Mesenchymal stem cell (in vitro differentiated cells and primary cell): ENCODE measurements around the gene POLD2.

Source experiments
- DNase-seq: peaks from one replicate; pipeline ENCODE4 v3.0.0-alpha.2; 2013
- H2AFZ ChIP-seq: one replicate; pipeline ENCODE4 v1.6.1; 2013; ENCODE audit warnings: low read depth, mild to moderate bottlenecking, control low read depth, inconsistent platforms, low read length, moderate library complexity
- H2AK5ac ChIP-seq: 2 replicates; pipeline ENCODE4 v1.6.1; 2013; ENCODE audit warnings: low read length, moderate library complexity, mild to moderate bottlenecking, inconsistent platforms; ENCODE audit not compliant: severe bottlenecking
- H2BK120ac ChIP-seq: one replicate; pipeline ENCODE4 v1.6.1; 2013; ENCODE audit warnings: low read depth, mild to moderate bottlenecking, inconsistent platforms, low read length, moderate library complexity
- H2BK12ac ChIP-seq, 2 experiments: one replicate each; pipeline ENCODE4 v1.6.1; 2013; ENCODE audit warnings: inconsistent platforms in 2 of 2, low read length in 2 of 2, mild to moderate bottlenecking in 2 of 2, moderate library complexity in 2 of 2, control low read depth in 1 of 2
- H2BK15ac ChIP-seq: one replicate; pipeline ENCODE4 v1.6.1; 2013; ENCODE audit warnings: mild to moderate bottlenecking, low read depth, inconsistent platforms; ENCODE audit not compliant: poor library complexity, severe bottlenecking
- H2BK5ac ChIP-seq: 2 replicates; pipeline ENCODE4 v1.6.1; 2013; ENCODE audit warnings: low read depth, mild to moderate bottlenecking, low read length, control low read depth, inconsistent platforms; ENCODE audit not compliant: poor library complexity, severe bottlenecking
- H3K14ac ChIP-seq, 2 experiments: one replicate each; pipeline ENCODE4 v1.6.1; 2013; ENCODE audit warnings: inconsistent platforms in 2 of 2, low read length in 2 of 2, control low read depth in 1 of 2, mild to moderate bottlenecking in 1 of 2, moderate library complexity in 1 of 2
- H3K18ac ChIP-seq, 2 experiments: one replicate each; pipeline ENCODE4 v1.6.1; 2013; ENCODE audit warnings: inconsistent platforms in 2 of 2, low read length in 2 of 2, control low read depth in 1 of 2, low read depth in 1 of 2, mild to moderate bottlenecking in 1 of 2
- H3K23ac ChIP-seq, 2 experiments: one replicate each; pipeline ENCODE4 v1.6.1; 2013; ENCODE audit warnings: inconsistent platforms in 2 of 2, low read length in 2 of 2, mild to moderate bottlenecking in 2 of 2, moderate library complexity in 2 of 2, control low read depth in 1 of 2
- H3K27ac ChIP-seq: 2 replicates; pipeline ENCODE4 v1.5.1; 2013; ENCODE audit warnings: mild to moderate bottlenecking, moderate library complexity, low read length, control low read depth, inconsistent platforms; ENCODE audit not compliant: poor library complexity, severe bottlenecking
- H3K27me3 ChIP-seq, 2 experiments: 2 replicates each; pipeline versions ENCODE4 v1.6.1 to v1.7.0; 2013; ENCODE audit warnings: low read length in 2 of 2, mild to moderate bottlenecking in 2 of 2, moderate library complexity in 2 of 2, control low read depth in 1 of 2, inconsistent platforms in 1 of 2; ENCODE audit not compliant: control insufficient read depth in 1 of 2, insufficient read depth in 1 of 2
- H3K36me3 ChIP-seq, 2 experiments: 2 replicates each; pipeline versions ENCODE4 v1.6.1 to v1.7.0; 2013; ENCODE audit warnings: low read length in 2 of 2, control low read depth in 1 of 2, inconsistent platforms in 1 of 2, low read depth in 1 of 2, mild to moderate bottlenecking in 1 of 2; ENCODE audit not compliant: insufficient read depth in 2 of 2, control insufficient read depth in 1 of 2
- H3K4ac ChIP-seq, 2 experiments: one replicate each; pipeline ENCODE4 v1.6.1; 2013; ENCODE audit warnings: inconsistent platforms in 2 of 2, low read length in 2 of 2, mild to moderate bottlenecking in 2 of 2, moderate library complexity in 2 of 2, control low read depth in 1 of 2, low read depth in 1 of 2
- H3K4me1 ChIP-seq: 2 replicates; pipeline ENCODE4 v1.6.1; 2013; ENCODE audit warnings: low read depth, low read length, control low read depth; ENCODE audit not compliant: control insufficient read depth, insufficient read depth
- H3K4me2 ChIP-seq: 2 replicates; pipeline ENCODE4 v1.6.1; 2013; ENCODE audit warnings: low read length, mild to moderate bottlenecking, inconsistent platforms; ENCODE audit not compliant: poor library complexity, severe bottlenecking
- H3K4me3 ChIP-seq, 2 experiments: 2 replicates each; pipeline versions ENCODE4 v1.5.1 to v1.7.0; 2013; ENCODE audit warnings: low read length in 2 of 2, mild to moderate bottlenecking in 2 of 2, control low read depth in 1 of 2, low read depth in 1 of 2; ENCODE audit not compliant: insufficient read depth in 1 of 2
- H3K79me1 ChIP-seq: replicated peaks from 2 replicates; pipeline ENCODE4 v1.6.1; 2013; ENCODE audit warnings: mild to moderate bottlenecking, control low read depth, low read length, inconsistent platforms; ENCODE audit not compliant: poor library complexity, severe bottlenecking
- H3K9ac ChIP-seq: 2 replicates; pipeline ENCODE4 v1.7.0; 2013; ENCODE audit warnings: mild to moderate bottlenecking, low read length, moderate library complexity
- H3K9me3 ChIP-seq: 2 replicates; pipeline ENCODE4 v1.7.0; 2013; ENCODE audit warnings: mild to moderate bottlenecking, low read length; ENCODE audit not compliant: control insufficient read depth
- H4K8ac ChIP-seq: one replicate; pipeline ENCODE4 v1.6.1; 2013; ENCODE audit warnings: inconsistent platforms, mild to moderate bottlenecking, low read length, moderate library complexity
- H4K91ac ChIP-seq: one replicate; pipeline ENCODE4 v1.6.1; 2013; ENCODE audit warnings: mild to moderate bottlenecking, low read length, inconsistent platforms
- WGBS: methylation state at CpG from one replicate; pipeline ENCODE4 v1.1.7; 2013; ENCODE audit warnings: mixed read lengths; 5-methylcytosine and 5-hydroxymethylcytosine counted together

The POLD2 gene

GRCh38 chr7:44154703-44155102, 31.4 kb upstream of the POLD2 start:
- Histone ChIP-seq H3K23ac (no peak overlapping the region), H3K4me1 (peaks cover 13% of the 10 kb centered on the region)

GRCh38 chr7:44153948-44154335, 30.6 kb upstream of the POLD2 start:
- H2BK5ac ChIP-seq = no peak overlapping the region
- no peaks in the 10 kb centered on the region for H3K36me3 ChIP-seq
- no peak overlapping the region for H3K4ac ChIP-seq
- H4K8ac ChIP-seq = no peak overlapping the region
- no peak overlapping the region for H3K27ac ChIP-seq
- H2BK15ac ChIP-seq = no peak overlapping the region
- H3K9me3 ChIP-seq = no peaks in the 10 kb centered on the region
- H3K23ac ChIP-seq = no peak overlapping the region
- no peak overlapping the region for H2BK12ac ChIP-seq
- WGBS = 88% methylated on average over 5 of the region's 5 CpGs
- H2AK5ac ChIP-seq = no peak overlapping the region
- no peak overlapping the region for H3K18ac ChIP-seq
- DNase-seq = no peak
- no peaks in the 10 kb centered on the region for H3K79me1 ChIP-seq
- no peak overlapping the region for H3K14ac ChIP-seq
- H3K4me2 ChIP-seq = no peak overlapping the region
- no peak overlapping the region for H2AFZ ChIP-seq
- peaks cover 13% of the 10 kb centered on the region for H3K4me1 ChIP-seq
- peaks cover 0 to 24% of the 10 kb centered on the region in 2 experiments for H3K27me3 ChIP-seq
- no peak overlapping the region for H3K4me3 ChIP-seq
- H3K9ac ChIP-seq = no peak overlapping the region
- no peak overlapping the region for H4K91ac ChIP-seq
- no peak overlapping the region for H2BK120ac ChIP-seq

More at GRCh38 chr7:44154703-44155102, 31.4 kb upstream of the POLD2 start:
- Histone ChIP-seq H4K8ac (no peak overlapping the region), H2BK120ac (no peak overlapping the region), H2AFZ (no peak overlapping the region), H2AK5ac (no peak overlapping the region), H3K18ac (no peak overlapping the region), H3K9me3 (no peaks in the 10 kb centered on the region), H3K27ac (no peak overlapping the region), H3K36me3 (no peaks in the 10 kb centered on the region), H3K4ac (no peak overlapping the region), H3K4me2 (no peak overlapping the region), H4K91ac (no peak overlapping the region), H3K9ac (no peak overlapping the region), H2BK15ac (no peak overlapping the region), H3K79me1 (no peaks in the 10 kb centered on the region), H3K14ac (no peak overlapping the region), H2BK5ac (no peak overlapping the region), H3K27me3 (peaks cover 0 to 24% of the 10 kb centered on the region in 2 experiments), H2BK12ac (no peak overlapping the region), H3K4me3 (no peak overlapping the region)
- DNase-seq = no peak
- WGBS = 63% methylated on average over 3 of the region's 3 CpGs

GRCh38 chr7:44152971-44153947, 29.9 kb upstream of the POLD2 start:
- peaks cover 13% of the 10 kb centered on the region for H3K4me1 ChIP-seq
- H3K36me3 ChIP-seq = no peaks in the 10 kb centered on the region
- no peak overlapping the region for H3K27ac ChIP-seq
- H3K18ac ChIP-seq = no peak overlapping the region
- H3K9ac ChIP-seq = no peak overlapping the region
- H4K8ac ChIP-seq = no peak overlapping the region
- H2BK12ac ChIP-seq = no peak overlapping the region
- H3K27me3 ChIP-seq = peaks cover 0 to 24% of the 10 kb centered on the region in 2 experiments
- H4K91ac ChIP-seq = no peak overlapping the region
- no peak for DNase-seq
- H3K23ac ChIP-seq = no peak overlapping the region
- H2BK15ac ChIP-seq = no peak overlapping the region
- no peaks in the 10 kb centered on the region for H3K79me1 ChIP-seq
- WGBS = 79% methylated on average over 17 of the region's 22 CpGs
- H3K4me2 ChIP-seq = no peak overlapping the region
- no peak overlapping the region for H2BK120ac ChIP-seq
- H3K4me3 ChIP-seq = no peak overlapping the region
- H3K9me3 ChIP-seq = no peaks in the 10 kb centered on the region
- no peak overlapping the region for H3K4ac ChIP-seq
- H2AFZ ChIP-seq = no peak overlapping the region
- no peak overlapping the region for H2AK5ac ChIP-seq
- no peak overlapping the region for H3K14ac ChIP-seq
- H2BK5ac ChIP-seq = no peak overlapping the region

- Histone ChIP-seq H2BK120ac (no peak overlapping the region), H3K4me1 (peaks cover 9% of the 10 kb centered on the region), H2AK5ac (no peak overlapping the region), H3K4me2 (no peak overlapping the region), H3K23ac (no peak overlapping the region), H3K9me3 (no peaks in the 10 kb centered on the region), H3K14ac (no peak overlapping the region), H3K79me1 (no peaks in the 10 kb centered on the region), H2AFZ (no peak overlapping the region), H4K91ac (no peak overlapping the region), H3K27ac (no peak overlapping the region), H2BK5ac (no peak overlapping the region), H2BK15ac (no peak overlapping the region), H3K4me3 (no peak overlapping the region), H3K36me3 (no peaks in the 10 kb centered on the region), H3K27me3 (peaks cover 0 to 20% of the 10 kb centered on the region in 2 experiments), H3K18ac (no peak overlapping the region), H3K4ac (no peak overlapping the region), H2BK12ac (no peak overlapping the region), H4K8ac (no peak overlapping the region), H3K9ac (no peak overlapping the region)
- no peak for DNase-seq
- WGBS = 85% methylated on average over 9 of the region's 9 CpGs
Measured at GRCh38 chr7:44151956-44152355, 28.6 kb upstream of the POLD2 start.
